MCF 10A (cell line): ENCODE results near the gene NAALADL1. TPM values are rescaled to one million over a fixed set of nuclear protein-coding genes. Genes with fewer than 3 reads are reported as not detected.

ENCODE experiments used
- BruUV-seq: library from RNA; stranded (reverse); fragments of 400-500 nt; replicated peaks from 2 replicates; lab custom pipeline; 2021; lab: Mats Ljungman, UMichigan
- CTCF ChIA-PET: fragments of 300-600 bp; sonication (Branson Sonifier 250); formaldehyde crosslinking; extraction: SDS; loops from one replicate; lab custom pipeline; 2021; ENCODE audit warnings: antibody characterized with exemption, inconsistent platforms; lab: Yijun Ruan, JAX
- POLR2A ChIA-PET: fragments of 300-600, 350-650 bp; sonication (Branson Sonifier 250); formaldehyde crosslinking; extraction: SDS; loops from one replicate; lab custom pipeline; 2020; ENCODE audit warnings: antibody characterized with exemption, inconsistent platforms; lab: Yijun Ruan, JAX
- DNase-seq: peaks from one replicate; pipeline ENCODE4 v3.0.0-alpha.2; 2018; ENCODE audit not compliant: unreplicated experiment
- H3K27ac Mint-ChIP-seq: one replicate; pipeline ENCODE4 v1.8.0; 2022; ENCODE audit warnings: mild to moderate bottlenecking, low read depth, mixed read lengths; ENCODE audit not compliant: unreplicated experiment
- H3K27me3 Mint-ChIP-seq: one replicate; pipeline ENCODE4 v1.8.0; 2022; ENCODE audit warnings: mixed read lengths; ENCODE audit not compliant: insufficient read depth, unreplicated experiment
- H3K36me3 Mint-ChIP-seq: one replicate; pipeline ENCODE4 v1.8.0; 2022; ENCODE audit warnings: mild to moderate bottlenecking, moderate library complexity, mixed read lengths; ENCODE audit not compliant: insufficient read depth, unreplicated experiment
- H3K4me1 Mint-ChIP-seq: one replicate; pipeline ENCODE4 v1.8.0; 2022; ENCODE audit warnings: mixed read lengths; ENCODE audit not compliant: insufficient read depth, unreplicated experiment
- H3K4me3 Mint-ChIP-seq: one replicate; pipeline ENCODE4 v1.8.0; 2022; ENCODE audit warnings: mild to moderate bottlenecking, moderate library complexity, mixed read lengths; ENCODE audit not compliant: unreplicated experiment
- H3K9me3 Mint-ChIP-seq: one replicate; pipeline ENCODE4 v1.8.0; 2022; ENCODE audit warnings: mixed read lengths; ENCODE audit not compliant: unreplicated experiment
- intact Hi-C: fragments of 100-400 bp; cut with micrococcal nuclease; formaldehyde crosslinking; loops from 2 replicates; pipeline ENCODE4 v1.14.1; 2022
- total RNA-seq: library from RNA; stranded (reverse); gene quantifications from 2 replicates; pipeline ENCODE4 v1.2.3, GENCODE V29; 2022
- TF ChIP-seq, protein P1 (sequence below): fragments of 200-600 bp; IDR thresholded peaks from one replicate; pipeline ENCODE4 v1.8.0; 2022; ENCODE audit warnings: antibody characterized with exemption, mild to moderate bottlenecking; ENCODE audit not compliant: unreplicated experiment

Gene NAALADL1
- total RNA-seq, 1 experiment from 2014 or later: not detected

DNA sequence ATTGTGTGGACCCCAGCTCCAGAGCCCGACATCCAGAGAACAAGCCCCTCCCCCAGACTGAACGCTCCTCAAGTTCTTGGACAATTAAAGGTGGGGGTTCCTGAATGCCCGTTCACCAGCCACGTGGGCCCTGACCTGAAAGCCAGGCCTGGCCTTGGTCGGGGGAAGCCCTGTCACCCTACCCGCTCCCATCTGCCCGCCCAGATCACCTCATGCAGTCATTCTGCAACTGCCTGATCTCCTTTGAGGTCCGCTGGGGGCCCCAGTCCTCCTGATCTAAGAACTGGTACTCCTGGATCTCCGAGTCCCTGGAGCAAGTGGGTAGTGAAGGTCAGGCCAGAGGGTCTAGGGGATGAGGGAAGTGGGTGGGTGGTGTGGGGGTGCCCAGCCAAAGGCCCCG lies 9.1 kb upstream of the NAALADL1 start:
- no peak for DNase-seq
- Mint-ChIP-seq H3K9me3 (no peaks in the 10 kb centered on the region), H3K27me3 (no peaks in the 10 kb centered on the region), H3K36me3 (no peaks in the 10 kb centered on the region), H3K4me3 (no peak overlapping the region), H3K27ac (no peak overlapping the region), H3K4me1 (peaks cover 5% of the 10 kb centered on the region)
- intact Hi-C loops: no loop called here
- TF ChIP-seq, protein P1, sequence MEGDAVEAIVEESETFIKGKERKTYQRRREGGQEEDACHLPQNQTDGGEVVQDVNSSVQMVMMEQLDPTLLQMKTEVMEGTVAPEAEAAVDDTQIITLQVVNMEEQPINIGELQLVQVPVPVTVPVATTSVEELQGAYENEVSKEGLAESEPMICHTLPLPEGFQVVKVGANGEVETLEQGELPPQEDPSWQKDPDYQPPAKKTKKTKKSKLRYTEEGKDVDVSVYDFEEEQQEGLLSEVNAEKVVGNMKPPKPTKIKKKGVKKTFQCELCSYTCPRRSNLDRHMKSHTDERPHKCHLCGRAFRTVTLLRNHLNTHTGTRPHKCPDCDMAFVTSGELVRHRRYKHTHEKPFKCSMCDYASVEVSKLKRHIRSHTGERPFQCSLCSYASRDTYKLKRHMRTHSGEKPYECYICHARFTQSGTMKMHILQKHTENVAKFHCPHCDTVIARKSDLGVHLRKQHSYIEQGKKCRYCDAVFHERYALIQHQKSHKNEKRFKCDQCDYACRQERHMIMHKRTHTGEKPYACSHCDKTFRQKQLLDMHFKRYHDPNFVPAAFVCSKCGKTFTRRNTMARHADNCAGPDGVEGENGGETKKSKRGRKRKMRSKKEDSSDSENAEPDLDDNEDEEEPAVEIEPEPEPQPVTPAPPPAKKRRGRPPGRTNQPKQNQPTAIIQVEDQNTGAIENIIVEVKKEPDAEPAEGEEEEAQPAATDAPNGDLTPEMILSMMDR: no peak
- ChIA-PET CTCF (interaction anchor here (1.5 kb wide), 1 partner anchor 39 kb away, joined by 3 read pairs; no protein-coding TSS in a partner anchor), POLR2A (no interaction called here)
- no TSS peak for BruUV-seq

DNA sequence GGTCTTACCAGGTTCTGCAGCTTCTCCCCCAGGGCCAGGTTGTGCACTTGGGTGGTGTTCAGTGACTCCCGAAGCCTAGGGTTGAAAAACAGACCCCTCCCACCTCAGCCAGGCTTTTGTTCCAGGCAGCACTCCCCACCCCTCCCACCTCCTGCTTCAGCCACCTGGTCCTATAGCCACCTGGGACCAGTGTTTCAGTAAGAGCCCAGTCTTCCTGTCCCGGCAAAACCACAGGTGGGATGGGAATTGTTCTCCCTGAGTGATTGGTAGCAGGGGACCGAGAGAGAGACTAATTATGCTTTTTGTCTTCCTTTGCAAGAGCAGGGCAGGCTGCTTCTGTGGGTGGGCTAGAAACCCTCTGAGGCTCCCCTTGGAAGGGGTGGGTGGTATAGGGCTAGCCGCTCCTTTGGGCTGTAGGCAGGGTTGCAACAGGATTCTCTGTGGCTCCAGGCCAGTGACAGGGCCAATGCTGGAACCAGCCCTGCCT lies 8.5 kb upstream of the NAALADL1 start:
- DNase-seq: no peak
- Mint-ChIP-seq H3K36me3 (no peaks in the 10 kb centered on the region), H3K9me3 (no peaks in the 10 kb centered on the region), H3K27ac (no peak overlapping the region), H3K4me3 (no peak overlapping the region), H3K27me3 (no peaks in the 10 kb centered on the region), H3K4me1 (peaks cover 5% of the 10 kb centered on the region)
- intact Hi-C loops: no loop called here
- ChIA-PET POLR2A (no interaction called here), CTCF (interaction anchor here (1.5 kb wide), 1 partner anchor 38 kb away, joined by 3 read pairs; no protein-coding TSS in a partner anchor)
- TF ChIP-seq, protein P1: no peak
- no TSS peak for BruUV-seq

DNA sequence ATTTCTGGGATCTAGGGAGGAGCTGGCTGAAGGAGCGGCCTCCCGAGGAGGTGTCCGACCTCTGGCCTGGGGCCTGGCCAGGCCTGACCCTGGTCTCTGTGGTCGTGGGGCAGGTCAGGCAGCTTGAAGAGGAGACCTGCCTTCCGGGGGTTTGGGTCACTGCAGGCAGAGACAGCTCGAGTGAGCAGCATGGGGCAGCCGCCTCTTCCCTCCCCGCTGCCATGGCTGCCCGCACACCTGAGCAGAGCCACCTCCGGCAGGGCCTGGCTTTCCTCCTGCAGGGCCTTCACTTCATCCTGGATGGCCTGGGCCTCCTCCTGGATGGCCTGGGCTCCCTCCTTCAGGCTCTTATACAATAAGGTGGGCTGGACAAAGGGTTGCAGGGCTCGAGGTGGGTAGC lies 8.0 kb upstream of the NAALADL1 start:
- Mint-ChIP-seq H3K36me3 (no peaks in the 10 kb centered on the region), H3K27me3 (no peaks in the 10 kb centered on the region), H3K27ac (no peak overlapping the region), H3K9me3 (no peaks in the 10 kb centered on the region), H3K4me3 (no peak overlapping the region), H3K4me1 (peaks cover 5% of the 10 kb centered on the region)
- intact Hi-C loops: no loop called here
- no peak for DNase-seq
- ChIA-PET POLR2A (interaction anchor here (0.6 to 1.6 kb wide), 2 partner anchors 30 to 33 kb away, joined by 3 to 5 read pairs; partner anchors contain the start of gene VPS51), CTCF (interaction anchor here (1.5 kb wide), 1 partner anchor 38 kb away, joined by 3 read pairs; no protein-coding TSS in a partner anchor)
- TF ChIP-seq, protein P1: no peak
- BruUV-seq: no TSS peak

DNA sequence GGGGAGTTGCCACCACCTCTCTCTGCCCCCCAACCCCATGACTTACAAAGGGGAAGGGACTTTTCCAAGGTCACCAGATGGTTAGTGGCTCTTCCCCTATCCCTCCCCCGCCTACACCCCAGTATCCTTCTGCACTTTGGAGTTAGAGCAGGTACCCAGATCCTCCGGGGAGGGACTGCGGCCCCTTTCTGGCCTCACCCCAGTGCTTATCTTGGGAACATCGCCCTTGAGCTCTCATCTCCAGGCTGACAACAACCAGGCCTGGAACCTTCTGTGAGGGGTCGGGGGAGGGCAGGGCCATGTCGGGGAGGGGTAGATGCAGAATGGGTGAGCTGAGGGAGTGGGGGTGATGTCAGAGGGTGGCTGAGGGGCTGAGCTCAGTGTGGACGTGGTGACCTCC lies 7.5 kb upstream of the NAALADL1 start:
- TF ChIP-seq, protein P1: no peak
- ChIA-PET CTCF (interaction anchor here (0.6 to 0.7 kb wide), 2 partner anchors 26 to 239 kb away, joined by 4 to 8 read pairs; no protein-coding TSS in a partner anchor), POLR2A (interaction anchor here (0.6 to 1.6 kb wide), 2 partner anchors 31 to 33 kb away, joined by 3 to 5 read pairs; partner anchors contain the start of gene VPS51)
- Mint-ChIP-seq H3K27ac (no peak overlapping the region), H3K9me3 (no peaks in the 10 kb centered on the region), H3K4me1 (peaks cover 5% of the 10 kb centered on the region), H3K27me3 (no peaks in the 10 kb centered on the region), H3K4me3 (no peak overlapping the region), H3K36me3 (no peaks in the 10 kb centered on the region)
- DNase-seq: no peak
- intact Hi-C loops: no loop called here
- BruUV-seq: no TSS peak
